ENCODE measurements around the gene EEIG1. TPM values are rescaled to one million over a fixed set of nuclear protein-coding genes. Genes with fewer than 3 reads are reported as not detected.

Gene EEIG1
- total RNA-seq, 4 donors from 2014 or later: 71.8 to 219 (median 122) TPM

GRCh38 chr9:127963359-127964064 lies 17.3 kb downstream of the EEIG1 start:
- H3K36me3 ChIP-seq: no peaks in the 10 kb centered on the region
- no peaks in the 10 kb centered on the region for H3K27me3 ChIP-seq
- H3K9me3 ChIP-seq: no peaks in the 10 kb centered on the region
- DNase-seq: no peak
- H3K4me3 ChIP-seq: peak overlapping the region in 1 of 4 donors; percentile 3
- H3K27ac ChIP-seq: peak overlapping the region; percentile 83 to 99 (median 96)
- peaks cover 19 to 84% (median 58%) of the 10 kb centered on the region in 4 donors for H3K4me1 ChIP-seq
- TF ChIP-seq CTCF (IDR thresholded peaks at IDR 0.05) (no peak), POLR2A (IDR thresholded peaks at IDR 0.05) (no peak)

- H3K4me1 ChIP-seq: peaks cover 14 to 78% (median 55%) of the 10 kb centered on the region in 4 donors
- no peaks in the 10 kb centered on the region for H3K27me3 ChIP-seq
- no peak for DNase-seq
- H3K27ac ChIP-seq: peak overlapping the region; percentile 83 to 99 (median 96)
- no peaks in the 10 kb centered on the region for H3K9me3 ChIP-seq
- TF ChIP-seq CTCF (IDR thresholded peaks at IDR 0.05) (no peak), POLR2A (IDR thresholded peaks at IDR 0.05) (no peak)
- H3K4me3 ChIP-seq: peak overlapping the region in 1 of 4 donors; percentile 3
- no peaks in the 10 kb centered on the region for H3K36me3 ChIP-seq
These were observed 17.8 kb downstream of the EEIG1 start for GRCh38 chr9:127963041-127963358.

- Histone ChIP-seq H3K9me3 (no peaks in the 10 kb centered on the region), H3K4me3 (no peak overlapping the region), H3K36me3 (no peaks in the 10 kb centered on the region), H3K4me1 (peaks cover 10 to 71% (median 51%) of the 10 kb centered on the region in 4 donors), H3K27me3 (no peaks in the 10 kb centered on the region), H3K27ac (peak overlapping the region in 3 of 4 donors; percentile 83 to 96 (median 95))
- TF ChIP-seq CTCF (IDR thresholded peaks at IDR 0.05) (no peak), POLR2A (IDR thresholded peaks at IDR 0.05) (no peak)
- no peak for DNase-seq
These were observed 18.5 kb downstream of the EEIG1 start for GRCh38 chr9:127962278-127962677.

GRCh38 chr9:127961613-127962155 lies 19.1 kb downstream of the EEIG1 start:
- H3K4me3 ChIP-seq: no peak overlapping the region
- H3K36me3 ChIP-seq: no peaks in the 10 kb centered on the region
- TF ChIP-seq CTCF (IDR thresholded peaks at IDR 0.05): no peak
- TF ChIP-seq POLR2A (IDR thresholded peaks at IDR 0.05): no peak
- no peaks in the 10 kb centered on the region for H3K27me3 ChIP-seq
- no peaks in the 10 kb centered on the region for H3K9me3 ChIP-seq
- DNase-seq: no peak
- H3K27ac ChIP-seq: peak overlapping the region in 1 of 4 donors; percentile 71
- H3K4me1 ChIP-seq: peaks cover 5 to 67% (median 48%) of the 10 kb centered on the region in 4 donors

- Histone ChIP-seq H3K27ac (peak overlapping the region; percentile 37 to 86 (median 58)), H3K36me3 (no peaks in the 10 kb centered on the region), H3K4me1 (peaks cover 5 to 67% (median 45%) of the 10 kb centered on the region in 4 donors), H3K9me3 (no peaks in the 10 kb centered on the region), H3K4me3 (no peak overlapping the region), H3K27me3 (no peaks in the 10 kb centered on the region)
- TF ChIP-seq POLR2A (IDR thresholded peaks at IDR 0.05) (no peak), CTCF (IDR thresholded peaks at IDR 0.05) (no peak)
- DNase-seq: no peak
These were observed 19.7 kb downstream of the EEIG1 start for GRCh38 chr9:127961155-127961490.

Measured in Peyer's patch (tissue), 4 donors.